Stimulated activated CD8-positive, alpha-beta memory T cell treated with anti-CD3 and anti-CD28 coated beads, Interleukin-4, amount 100 ng/mL, for 48 hours (primary cell): Measurements from ENCODE around the gene TPI1.

Experiments
- DNase-seq: peaks from one replicate; pipeline ENCODE4 v3.0.0-alpha.2; 2020

The TPI1 gene

GRCh38 chr12:6867413-6868210, at the start of gene TPI1:
Gene TPI1 (plus strand): TSS chr12:6867531. CDS start chr12:6867567, 36 bp downstream.
- peak; percentile 87 for DNase-seq

GRCh38 chr12:6817662-6818157, 49.6 kb upstream of the TPI1 start:
- DNase-seq = no peak

- DNase-seq = no peak
Observed at GRCh38 chr12:6818222-6818621, 49.1 kb upstream of the TPI1 start.

- DNase-seq = no peak
Observed at GRCh38 chr12:6818645-6819044, 48.7 kb upstream of the TPI1 start.

GRCh38 chr12:6819106-6820030, 48.0 kb upstream of the TPI1 start:
- no peak for DNase-seq

GRCh38 chr12:6820166-6820565, 47.2 kb upstream of the TPI1 start:
- DNase-seq = no peak

GRCh38 chr12:6821591-6822425, 45.5 kb upstream of the TPI1 start, which contains the start of gene GPR162:
Gene GPR162 (plus strand): TSS chr12:6821821. CDS start chr12:6823899, 2,078 bp downstream.
- DNase-seq = no peak

GRCh38 chr12:6822426-6823135, 44.8 kb upstream of the TPI1 start:
- no peak for DNase-seq

GRCh38 chr12:6823182-6824084, 43.9 kb upstream of the TPI1 start:
- DNase-seq = no peak

GRCh38 chr12:6824085-6824775, 43.1 kb upstream of the TPI1 start:
- DNase-seq = no peak

GRCh38 chr12:6824901-6825381, 42.4 kb upstream of the TPI1 start:
- no peak for DNase-seq

GRCh38 chr12:6825398-6826124, 41.8 kb upstream of the TPI1 start:
- DNase-seq = peak; percentile 95

GRCh38 chr12:6826125-6826733, 41.1 kb upstream of the TPI1 start:
- no peak for DNase-seq

GRCh38 chr12:6826734-6827436, 40.4 kb upstream of the TPI1 start:
- no peak for DNase-seq

- peak; percentile 78 for DNase-seq
Observed at GRCh38 chr12:6827437-6827911, 39.9 kb upstream of the TPI1 start.

GRCh38 chr12:6827982-6828780, 39.1 kb upstream of the TPI1 start, which contains the start of gene P3H3:
Gene P3H3 (plus strand): TSS chr12:6828407. CDS start chr12:6828441, 34 bp downstream.
- no peak for DNase-seq
